ENCODE results near the gene RASA3.

Gene RASA3

GRCh38 chr13:113945857-113946408 lies 186.5 kb downstream of the RASA3 start:
- in situ Hi-C loops (cut with MboI; ENCODE audit: low sequenced_read_pairs): no loop called here

GRCh38 chr13:113943821-113944565 lies 188.4 kb downstream of the RASA3 start:
- in situ Hi-C loops (cut with MboI; ENCODE audit: low sequenced_read_pairs): no loop called here

GRCh38 chr13:113942591-113943103 lies 189.8 kb downstream of the RASA3 start:
- in situ Hi-C loops (cut with MboI; ENCODE audit: low sequenced_read_pairs): no loop called here

GRCh38 chr13:113941571-113942191 lies 190.7 kb downstream of the RASA3 start:
- in situ Hi-C loops (cut with MboI; ENCODE audit: low sequenced_read_pairs): no loop called here

GRCh38 chr13:113939944-113940297 lies 192.5 kb downstream of the RASA3 start:
- in situ Hi-C loops (cut with MboI; ENCODE audit: low sequenced_read_pairs): no loop called here

- in situ Hi-C loops (cut with MboI; ENCODE audit: low sequenced_read_pairs): no loop called here
Observed at GRCh38 chr13:113939129-113939943, 193.1 kb downstream of the RASA3 start.

- in situ Hi-C loops (cut with MboI; ENCODE audit: low sequenced_read_pairs): no loop called here
Observed at GRCh38 chr13:113938716-113939115, 193.7 kb downstream of the RASA3 start.

GRCh38 chr13:113938246-113938645 lies 194.2 kb downstream of the RASA3 start:
- in situ Hi-C loops (cut with MboI; ENCODE audit: low sequenced_read_pairs): no loop called here

GRCh38 chr13:113937527-113938180 lies 194.8 kb downstream of the RASA3 start:
- in situ Hi-C loops (cut with MboI; ENCODE audit: low sequenced_read_pairs): no loop called here

GRCh38 chr13:113937073-113937472 lies 195.3 kb downstream of the RASA3 start:
- in situ Hi-C loops (cut with MboI; ENCODE audit: low sequenced_read_pairs): no loop called here

GRCh38 chr13:113936166-113936965 lies 196.1 kb downstream of the RASA3 start:
- in situ Hi-C loops (cut with MboI; ENCODE audit: low sequenced_read_pairs): no loop called here

GRCh38 chr13:113935001-113935844 lies 197.2 kb downstream of the RASA3 start:
- in situ Hi-C loops (cut with MboI; ENCODE audit: low sequenced_read_pairs): no loop called here

GRCh38 chr13:113934576-113934975 lies 197.8 kb downstream of the RASA3 start:
- in situ Hi-C loops (cut with MboI; ENCODE audit: low sequenced_read_pairs): no loop called here

GRCh38 chr13:113933901-113934300 lies 198.5 kb downstream of the RASA3 start:
- in situ Hi-C loops (cut with MboI; ENCODE audit: low sequenced_read_pairs): no loop called here

GRCh38 chr13:113931841-113932459 lies 200.5 kb downstream of the RASA3 start:
- in situ Hi-C loops (cut with MboI; ENCODE audit: low sequenced_read_pairs): no loop called here

- in situ Hi-C loops (cut with MboI; ENCODE audit: low sequenced_read_pairs): no loop called here
Observed at GRCh38 chr13:113930671-113931637, 201.5 kb downstream of the RASA3 start.
